HuH-7 (cell line): ENCODE measurements around the gene ZNF618.
"Not testable (repeated sequence)": the region's sequence is repeated elsewhere in the genome, so short reads cannot be mapped to it uniquely, and the experiment has no call there.

Experiments
- DNase-seq: peaks from one replicate; pipeline ENCODE4 v3.0.0; 2011; ENCODE audit warnings: low spot score

Gene ZNF618

DNA sequence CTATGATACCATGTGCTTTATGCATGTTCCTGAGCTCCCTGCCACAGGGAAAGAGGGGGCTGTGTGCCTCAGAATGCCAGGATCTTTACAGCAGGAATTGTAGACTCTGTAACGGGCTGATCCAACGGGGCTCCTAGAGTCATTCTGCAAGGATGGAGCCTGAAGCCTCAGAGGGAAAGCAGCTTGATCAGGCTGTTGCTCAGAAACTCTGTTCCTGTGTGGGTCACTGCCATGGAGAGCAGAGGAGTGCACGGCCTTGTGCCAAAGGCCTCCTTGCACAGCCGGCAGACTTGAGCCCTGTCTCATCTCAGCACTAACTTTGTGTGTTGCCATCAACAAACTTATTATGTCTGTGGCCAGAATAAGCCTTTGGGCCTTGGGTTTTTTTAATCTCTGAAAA is 150.2 kb downstream of the ZNF618 start:
- no peak for DNase-seq

DNA sequence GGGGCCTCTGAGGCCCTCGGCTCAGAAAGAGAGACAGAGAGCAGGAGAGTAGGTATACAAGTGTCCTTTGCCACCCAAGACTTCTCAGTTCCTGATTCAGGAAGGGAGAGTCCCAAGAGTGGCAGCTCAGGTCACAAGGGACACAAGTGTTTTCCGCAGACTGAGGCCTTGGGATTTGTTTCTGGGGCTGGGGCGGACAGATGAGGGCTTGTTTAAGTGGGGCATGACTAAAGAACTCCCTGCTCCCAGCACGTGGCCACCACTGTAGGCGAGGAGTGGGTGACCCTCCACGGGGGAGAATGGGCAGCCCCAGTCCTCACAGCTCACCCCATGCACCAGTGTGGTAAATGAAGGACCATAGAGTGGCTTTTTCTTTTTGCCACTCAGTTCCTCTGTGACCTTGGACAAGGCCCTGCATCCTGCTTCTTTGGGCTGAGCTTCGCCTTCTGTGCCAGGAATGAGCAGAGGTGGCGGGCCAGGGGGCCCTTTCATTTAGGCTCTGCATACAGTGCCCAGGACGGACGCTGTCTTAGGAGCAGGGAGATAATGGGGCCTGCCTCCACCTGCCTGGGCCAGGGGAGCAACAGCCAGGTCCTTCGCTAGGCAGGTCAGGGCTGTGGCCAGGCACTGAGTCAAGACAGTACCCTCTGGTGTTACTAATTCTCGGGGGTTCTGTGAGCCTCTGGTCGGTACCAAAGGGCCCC is 151.2 kb downstream of the ZNF618 start:
- DNase-seq = no peak

DNA sequence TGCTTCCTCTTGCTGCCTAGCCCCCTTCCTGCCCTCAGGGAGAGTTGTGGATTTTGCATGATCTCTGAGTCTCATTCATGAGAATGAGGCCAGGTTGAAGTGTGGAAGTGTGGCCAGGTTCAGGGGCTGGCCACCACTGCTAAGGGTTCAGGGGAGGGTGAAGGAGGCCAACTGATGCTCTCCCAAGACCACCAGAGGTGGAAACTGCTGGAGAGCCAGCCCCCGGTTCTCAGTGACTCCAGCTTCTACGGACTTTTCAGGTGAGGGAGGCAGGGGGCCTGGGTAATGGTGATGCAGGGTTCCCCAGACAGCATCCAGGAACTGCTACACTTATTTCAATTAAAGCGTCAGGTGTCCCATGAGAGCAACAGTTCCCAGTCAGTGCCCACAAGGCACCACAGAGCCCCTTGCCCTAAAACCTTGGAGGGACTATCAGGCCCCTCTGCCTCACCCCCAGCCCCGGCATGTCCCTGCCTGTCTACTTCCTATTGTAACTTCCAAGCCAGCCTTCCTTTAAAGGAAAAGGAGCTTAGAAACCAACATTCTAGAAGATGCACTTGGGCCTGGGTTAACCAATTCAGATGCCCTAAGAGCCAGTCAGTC is 151.9 kb downstream of the ZNF618 start:
- no peak for DNase-seq

DNA sequence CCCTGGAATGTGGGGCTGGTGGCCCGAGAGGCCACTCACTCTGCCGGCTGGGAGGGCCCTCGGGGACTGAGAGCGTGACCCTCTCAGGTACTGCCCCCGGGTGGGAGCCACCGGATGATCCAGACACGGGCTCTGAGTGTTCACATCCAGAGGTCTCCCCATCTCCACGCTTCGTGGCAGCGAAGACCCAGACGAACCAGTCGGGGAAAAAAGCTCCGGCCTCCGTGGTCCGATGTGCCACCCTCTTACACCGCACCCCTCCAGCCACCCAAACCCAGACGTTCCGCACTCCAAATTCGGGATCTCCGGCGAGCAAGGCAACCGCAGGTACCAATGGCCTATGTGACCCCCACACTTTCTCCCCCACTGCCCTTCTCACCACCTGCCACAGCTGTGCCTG is 152.5 kb downstream of the ZNF618 start:
- no peak for DNase-seq

DNA sequence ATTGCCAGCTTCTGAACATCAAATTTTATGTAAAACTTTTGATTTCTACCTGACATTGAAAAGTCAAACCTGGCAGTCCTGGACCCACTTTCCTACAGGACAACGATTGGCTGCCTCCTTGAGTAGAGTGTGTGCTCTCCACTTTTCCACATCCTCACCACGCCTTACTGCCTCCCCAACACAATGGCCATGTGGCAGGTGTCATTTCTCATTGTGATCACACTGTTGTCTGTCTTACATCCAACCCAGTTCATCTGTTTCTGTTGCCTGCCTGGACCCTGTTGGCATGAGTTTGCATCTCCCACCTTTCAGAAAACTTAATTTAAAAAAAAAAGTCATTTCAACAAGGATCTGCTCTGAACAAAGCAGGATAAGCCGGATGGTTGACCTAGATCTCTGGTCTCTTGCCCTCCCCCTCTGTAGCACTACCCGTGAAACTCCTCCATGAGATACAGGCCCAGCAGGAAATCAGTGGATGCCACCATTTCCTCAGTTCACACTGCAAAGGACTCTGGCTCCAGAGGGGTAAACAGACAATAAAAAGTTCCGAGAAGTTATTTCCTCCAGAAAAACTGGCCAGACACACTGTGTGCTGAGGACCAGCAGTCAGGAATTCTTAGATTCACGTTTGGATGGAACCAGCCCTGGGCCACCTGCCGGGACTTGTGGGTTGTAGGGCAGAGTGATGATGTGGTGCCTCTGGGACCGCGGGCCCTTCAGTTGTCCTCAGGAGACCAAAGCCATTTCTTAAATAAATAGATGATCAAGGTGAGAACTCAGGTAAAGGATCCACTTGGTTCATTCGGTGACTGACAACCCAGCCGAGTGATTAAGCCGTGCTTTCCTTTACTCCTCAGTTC is 153.4 kb downstream of the ZNF618 start:
- no peak for DNase-seq

DNA sequence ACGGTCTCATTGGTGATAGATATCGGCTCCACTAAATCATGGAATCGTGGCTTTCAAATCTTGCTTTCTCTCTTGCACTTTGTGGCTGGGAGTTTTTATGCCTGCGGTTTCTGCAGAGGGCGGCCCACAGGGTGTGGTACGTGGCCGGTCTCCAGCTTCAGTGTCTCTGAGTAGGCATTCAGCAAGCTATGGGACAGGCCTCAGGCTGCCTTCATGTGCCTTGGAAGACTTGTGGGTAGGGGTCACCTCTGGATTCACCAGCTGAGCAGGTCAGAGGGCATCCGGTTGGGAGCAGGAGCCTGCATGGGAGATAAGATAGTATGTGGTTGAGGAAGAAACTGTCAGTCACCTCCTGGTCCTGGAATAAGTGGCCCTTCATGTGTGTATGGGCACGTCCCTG is 154.3 kb downstream of the ZNF618 start:
- no peak for DNase-seq

DNA sequence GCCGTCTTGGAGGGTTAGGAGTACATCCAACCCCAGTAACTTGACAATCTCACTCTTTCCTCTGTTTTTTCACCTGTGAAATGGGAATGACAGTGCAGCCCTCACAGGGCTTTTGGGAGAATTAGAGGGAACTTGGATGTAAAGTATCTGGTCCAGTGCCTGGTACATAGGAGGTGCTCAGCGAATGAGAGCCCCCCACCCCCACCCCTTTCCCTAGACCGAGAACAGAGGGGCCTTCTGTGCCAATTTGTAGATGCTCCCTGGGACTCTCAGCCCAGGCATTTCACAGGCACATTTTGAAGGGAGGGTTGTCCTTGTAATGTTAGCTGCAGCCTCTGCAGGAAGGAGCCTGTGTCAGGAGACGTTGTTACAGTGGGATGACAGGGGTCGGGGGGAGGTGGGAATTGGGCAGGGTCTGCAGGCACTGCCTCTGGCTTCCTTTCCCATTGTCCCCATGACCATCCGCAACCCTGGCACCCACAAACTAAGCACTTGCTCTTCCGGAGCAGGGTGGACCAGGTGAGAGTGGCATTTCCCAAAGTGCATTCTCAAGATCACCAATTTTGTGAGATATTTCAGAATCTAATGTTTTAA is 155.0 kb downstream of the ZNF618 start:
- DNase-seq = no peak

DNA sequence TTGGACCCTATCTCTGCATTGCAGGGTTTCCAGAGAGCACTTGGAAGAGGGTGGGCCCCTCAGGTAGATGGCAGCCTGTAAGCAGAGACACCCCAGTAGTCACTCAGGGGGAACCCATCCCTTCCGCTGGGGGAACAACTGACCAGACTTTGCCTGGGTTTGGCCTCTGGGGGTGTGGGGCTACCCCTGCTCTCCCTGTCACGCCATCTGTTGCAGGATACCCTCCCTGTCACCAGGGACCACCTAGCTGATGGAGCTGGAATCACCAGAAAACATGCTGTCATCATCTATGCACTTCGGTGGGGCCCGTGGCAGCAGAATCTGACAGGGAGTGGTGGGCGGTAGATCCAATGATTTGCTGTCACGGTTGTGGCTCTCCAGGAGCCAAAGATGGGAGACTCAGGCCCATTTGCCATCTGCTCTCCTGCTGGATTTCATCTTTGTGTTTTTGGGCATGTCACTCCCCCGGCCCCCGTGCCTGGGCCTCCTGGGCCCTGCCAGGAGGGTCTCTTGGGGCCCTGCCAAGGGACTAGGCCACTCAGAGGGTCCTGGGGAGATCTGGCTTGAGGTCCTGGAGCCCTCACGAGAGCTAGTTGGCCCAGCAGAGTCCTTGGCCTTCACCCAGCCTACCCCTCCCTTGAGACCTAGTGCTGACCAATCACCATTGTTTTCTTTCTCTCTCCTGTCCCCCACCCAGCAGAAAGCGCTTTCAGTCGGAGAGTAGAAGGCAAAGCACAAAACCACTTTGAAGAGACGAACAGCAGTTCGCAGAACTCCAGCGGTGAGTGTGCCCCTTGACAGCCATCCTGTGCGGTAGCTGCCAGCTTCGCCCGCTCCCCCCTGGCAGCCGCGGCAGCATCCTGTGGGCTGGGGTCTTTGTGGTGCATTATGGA is 156.1 kb downstream of the ZNF618 start:
- no peak for DNase-seq

DNA sequence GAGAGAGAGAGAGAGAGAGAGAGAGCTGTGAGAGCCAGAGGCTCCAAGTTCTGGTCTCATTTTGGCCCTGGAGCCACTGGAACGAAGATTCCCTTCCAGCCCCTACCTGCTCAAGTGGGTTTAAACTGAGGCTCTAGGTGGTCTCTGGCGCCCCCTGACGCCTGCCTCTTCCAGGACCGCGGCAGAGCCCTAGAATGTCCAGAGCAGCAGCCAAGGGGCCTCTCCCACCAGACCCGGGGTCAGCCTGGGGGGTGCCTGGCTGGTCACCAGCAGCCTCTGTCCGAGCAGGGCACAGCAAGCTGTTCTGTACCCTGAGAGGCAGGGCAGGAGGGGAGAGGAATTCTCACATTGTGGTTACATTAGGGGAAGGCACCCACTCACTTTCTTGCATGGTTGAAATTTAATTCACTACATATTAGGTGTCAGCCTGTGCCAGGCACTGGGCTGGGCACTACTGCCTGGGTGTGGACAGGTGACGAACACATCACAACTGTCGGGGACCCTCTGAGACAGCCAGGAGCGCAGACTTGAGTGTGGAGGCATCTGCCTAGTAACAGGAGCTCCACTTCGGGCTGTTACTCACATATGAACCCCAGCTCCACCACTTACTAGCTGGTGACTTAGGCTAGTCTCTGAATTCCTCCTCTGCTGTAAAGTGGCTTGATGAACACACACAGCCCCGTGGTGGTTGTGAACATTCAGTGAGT is 157.4 kb downstream of the ZNF618 start:
- peak; percentile 78 for DNase-seq

DNA sequence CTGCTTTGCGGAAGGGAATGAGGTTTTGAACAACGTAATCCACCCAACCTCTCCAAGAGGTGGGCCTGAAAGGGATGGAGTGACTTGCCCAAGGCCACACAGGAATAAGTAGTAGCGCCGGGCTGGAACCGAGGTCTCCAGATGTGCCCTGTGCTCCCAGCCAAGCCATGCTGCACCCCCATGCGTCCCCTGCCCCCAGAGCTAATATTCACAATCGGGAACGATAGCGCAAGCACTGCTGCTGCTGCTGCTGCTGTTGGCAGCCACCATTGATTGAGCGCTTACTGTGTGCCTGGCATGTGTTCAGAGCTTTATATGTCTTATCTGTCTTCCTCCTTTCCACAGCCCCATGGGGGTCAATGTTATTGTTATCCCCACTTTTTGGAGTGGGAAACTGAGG is 158.1 kb downstream of the ZNF618 start:
- no peak for DNase-seq

DNA sequence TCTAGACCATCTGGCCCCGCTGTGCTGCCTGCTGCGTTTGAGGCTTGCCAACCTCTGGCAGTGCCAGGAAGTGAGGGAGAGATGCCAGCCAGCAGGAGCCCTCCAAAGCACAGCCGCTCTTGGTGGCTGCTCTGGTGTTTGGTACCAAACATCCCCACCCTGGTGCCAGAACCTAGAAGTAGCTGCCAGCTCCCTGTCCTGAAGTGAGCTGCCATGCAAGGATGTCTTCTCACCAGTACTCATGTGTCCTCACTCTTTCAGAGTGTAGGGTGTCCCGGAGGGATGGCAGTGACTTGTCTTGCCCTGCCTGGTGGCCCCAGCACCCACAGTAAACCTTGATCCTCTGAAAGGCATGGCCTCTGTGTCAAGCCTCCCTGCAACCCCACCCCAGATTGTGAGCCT is 158.6 kb downstream of the ZNF618 start:
- no peak for DNase-seq

DNA sequence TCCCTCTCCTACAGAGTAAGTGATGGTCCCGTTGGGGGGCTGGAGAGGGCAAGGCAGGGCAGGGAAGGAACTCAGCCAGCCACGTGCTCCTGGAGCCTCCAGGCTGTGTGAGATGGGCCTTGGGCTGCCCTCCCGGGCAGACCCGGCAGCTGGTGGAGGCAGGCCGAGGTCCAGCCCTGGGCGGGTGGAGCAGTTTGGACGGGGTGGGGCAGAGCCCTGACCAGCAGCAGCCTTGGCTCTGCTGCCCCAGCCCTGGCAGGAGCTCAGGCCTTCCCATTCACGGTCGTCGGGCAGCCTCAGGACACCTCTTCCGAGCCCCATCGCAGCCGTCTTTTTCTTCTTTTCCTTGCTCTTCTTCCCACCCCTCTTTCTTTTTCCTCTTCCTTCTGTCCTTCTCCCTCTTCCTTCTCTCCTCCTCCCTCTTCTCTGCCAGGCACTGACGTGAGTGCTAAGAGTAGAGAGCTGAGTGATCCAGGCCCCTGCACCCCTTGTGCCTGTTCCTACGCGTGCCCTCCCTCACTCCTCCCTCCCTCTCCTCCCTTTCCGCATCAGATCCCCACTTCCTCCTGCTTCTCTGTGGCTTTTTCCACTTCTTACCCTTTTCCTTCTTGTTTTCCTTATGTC is 159.2 kb downstream of the ZNF618 start:
- no peak for DNase-seq

DNA sequence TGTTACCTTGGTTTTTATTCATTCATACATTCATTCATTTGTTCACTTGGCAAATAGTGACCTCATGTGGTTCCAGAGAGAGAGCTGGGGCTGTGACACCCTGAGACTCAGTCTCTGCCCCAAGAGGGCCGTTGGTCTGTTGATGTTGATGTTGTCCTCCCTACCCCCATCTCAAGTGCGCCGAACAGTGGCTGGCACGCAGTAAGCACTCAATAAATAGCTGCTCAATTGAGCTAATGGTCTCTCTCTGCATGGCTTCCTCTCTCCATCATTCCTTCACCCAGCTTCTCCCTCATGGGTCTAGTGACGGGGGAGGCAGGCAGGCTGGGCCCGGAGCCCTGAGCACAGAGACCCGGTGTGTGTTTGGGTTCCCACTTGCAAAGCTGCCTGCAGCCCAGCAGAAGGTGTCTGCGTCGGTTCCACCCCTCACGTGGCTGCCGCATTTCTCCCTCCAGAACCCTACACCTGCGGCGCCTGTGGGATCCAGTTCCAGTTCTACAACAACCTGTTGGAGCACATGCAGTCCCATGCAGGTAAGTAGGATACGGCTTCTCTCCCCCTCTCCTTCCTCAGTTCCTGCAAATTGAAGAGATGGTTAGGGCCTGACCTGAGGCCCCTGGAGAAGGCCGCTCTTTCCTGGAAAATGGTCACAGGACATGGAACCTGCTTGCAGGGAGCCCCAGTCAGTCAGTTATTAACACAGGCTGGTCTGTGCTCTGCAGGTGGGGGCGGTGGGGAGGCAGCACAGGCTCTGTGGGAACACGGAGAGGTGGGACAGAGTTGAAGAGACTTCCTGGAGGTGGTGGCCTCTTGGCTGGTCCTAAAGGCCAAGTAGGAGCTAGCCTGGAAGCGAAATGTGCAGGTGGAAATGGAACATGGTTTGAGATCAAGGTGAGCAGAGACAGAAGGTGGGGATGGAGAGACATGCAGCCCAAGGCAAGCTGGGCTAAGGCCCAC is 160.0 kb downstream of the ZNF618 start:
- no peak for DNase-seq

DNA sequence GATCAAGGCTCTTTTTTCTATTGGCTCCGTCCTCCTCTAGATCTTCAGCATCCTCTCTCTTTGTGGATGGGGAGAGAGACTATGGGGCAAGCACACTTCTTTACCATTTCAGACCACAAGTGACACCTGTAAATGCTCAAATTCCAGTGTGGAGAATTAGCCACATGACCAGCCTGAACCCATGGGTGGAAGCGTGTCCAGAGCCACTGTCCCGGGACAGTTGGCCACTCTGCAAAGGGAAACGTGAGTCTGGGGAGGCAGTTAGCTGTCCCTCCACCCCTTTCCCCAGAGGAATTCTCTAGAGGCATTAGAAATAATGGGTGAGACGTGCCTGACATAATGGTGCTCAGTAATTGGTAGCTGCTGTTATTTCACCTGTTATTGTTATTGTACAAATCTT is 161.1 kb downstream of the ZNF618 start:
- no peak for DNase-seq

DNA sequence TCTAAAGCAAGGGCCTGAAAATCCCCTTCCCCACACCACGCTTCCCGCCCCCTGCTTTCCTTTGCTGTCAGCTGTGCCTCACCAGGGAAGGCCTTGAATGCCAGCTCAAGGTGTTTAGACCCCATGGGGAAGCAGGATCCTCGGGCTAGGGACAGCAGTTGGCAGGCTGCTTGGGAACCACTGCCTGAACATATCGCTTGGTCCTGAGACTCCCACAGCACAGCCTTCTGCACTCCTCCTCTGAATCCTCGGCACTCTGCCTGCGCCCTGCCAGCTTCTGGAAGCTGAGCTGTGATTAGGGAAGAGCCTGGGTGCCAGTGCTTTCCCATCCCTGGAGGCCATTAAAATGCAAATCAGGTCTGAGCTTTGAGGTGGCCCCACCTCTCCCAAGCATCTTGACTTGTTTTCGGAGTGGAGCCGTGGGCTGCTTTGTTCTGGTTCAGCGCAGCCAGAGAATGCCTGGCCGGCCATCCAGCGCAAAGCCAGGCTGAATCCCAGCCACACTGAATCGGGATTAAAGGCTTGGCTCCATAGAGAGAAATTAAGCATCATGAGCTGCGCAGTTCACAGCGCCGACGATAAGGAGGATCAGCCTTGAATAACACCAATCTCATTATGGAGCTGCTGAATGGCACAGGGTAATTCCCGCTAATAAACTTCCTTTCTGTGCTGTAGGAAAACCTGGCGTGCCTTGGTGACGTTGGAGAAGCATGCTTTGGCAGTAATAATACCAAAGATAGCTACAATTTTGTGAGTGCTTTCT is 162.0 kb downstream of the ZNF618 start:
- DNase-seq = no peak

DNA sequence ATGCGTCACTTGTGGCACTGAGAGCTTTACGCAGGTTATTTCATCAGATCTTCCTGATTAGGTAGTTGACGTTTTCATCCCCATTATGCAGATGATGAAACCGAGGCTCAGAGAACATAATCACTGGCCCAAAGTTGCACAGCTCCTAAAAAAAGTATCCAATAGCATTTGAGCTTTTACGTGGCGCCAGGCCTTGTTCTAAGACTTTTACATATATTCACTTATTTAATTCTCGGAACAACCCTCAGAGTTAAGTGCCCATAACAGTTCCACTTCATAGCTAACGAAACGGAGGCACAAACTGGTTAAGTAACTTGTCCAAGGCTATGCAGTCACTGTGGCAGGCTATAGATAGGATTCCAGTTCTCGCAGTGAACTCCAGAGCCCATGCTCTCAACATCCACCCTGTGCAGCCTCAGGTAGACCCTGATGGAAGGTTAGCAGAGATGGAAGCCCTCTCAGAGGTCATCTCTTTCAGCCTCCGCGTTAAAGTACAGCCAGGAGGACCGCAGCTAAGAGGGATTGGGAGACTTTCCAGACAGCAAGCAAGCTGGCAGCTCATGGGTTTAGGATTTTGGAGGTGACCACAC is 162.7 kb downstream of the ZNF618 start:
- no peak for DNase-seq

DNA sequence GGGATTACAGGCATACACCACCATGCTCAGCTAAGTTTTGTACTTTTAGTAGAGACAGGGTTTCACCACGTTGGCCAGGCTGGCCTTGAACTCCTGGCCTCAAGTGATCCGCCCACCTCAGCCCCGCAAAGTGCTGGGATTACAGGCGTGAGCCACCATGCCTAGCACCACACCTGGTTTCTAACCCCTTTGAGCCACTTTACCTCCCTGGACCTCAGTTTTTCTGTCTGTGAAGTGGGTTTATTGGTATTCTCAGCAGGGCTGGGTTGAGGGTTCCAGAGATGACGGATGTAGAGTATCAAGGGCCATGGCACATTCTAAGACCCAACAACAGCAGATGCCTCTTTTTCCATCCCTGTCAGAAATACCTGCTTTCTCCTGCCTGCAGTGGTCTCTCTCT is 163.4 kb downstream of the ZNF618 start:
- no peak for DNase-seq

DNA sequence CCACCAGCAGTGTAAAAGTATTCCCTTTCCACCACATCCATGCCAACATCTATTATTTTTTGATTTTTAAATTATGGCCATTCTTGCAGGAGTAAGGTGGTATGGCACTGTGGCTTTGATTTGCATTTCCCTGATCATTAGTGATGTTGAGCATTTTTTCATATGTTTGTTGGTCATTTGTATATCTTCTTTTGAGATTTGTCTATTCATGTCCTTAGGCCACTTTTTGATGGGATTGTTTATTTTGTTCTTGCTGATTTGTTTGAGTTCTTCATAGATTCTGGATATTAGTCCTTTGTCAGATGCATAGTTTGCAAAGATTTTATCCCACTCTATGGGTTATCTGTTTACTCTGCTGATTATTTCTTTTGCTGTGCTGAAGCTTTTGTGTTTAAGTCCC is 167.6 kb downstream of the ZNF618 start:
- DNase-seq = not testable (repeated sequence)
